HG03520 (cell line): ENCODE data around the gene SPON2.
"Not testable (repeated sequence)": the region's sequence is repeated elsewhere in the genome, so short reads cannot be mapped to it uniquely, and the experiment has no call there.

Source experiments
- ATAC-seq: cut with Tn5 transposase; IDR thresholded peaks from one replicate; pipeline ENCODE4 v1.9.1; 2021; ENCODE audit warnings: mild to moderate bottlenecking, moderate library complexity; ENCODE audit not compliant: unreplicated experiment

Gene SPON2

GRCh38 chr4:1152290-1152689, 20.1 kb downstream of the SPON2 start:
- no peak for ATAC-seq

DNA sequence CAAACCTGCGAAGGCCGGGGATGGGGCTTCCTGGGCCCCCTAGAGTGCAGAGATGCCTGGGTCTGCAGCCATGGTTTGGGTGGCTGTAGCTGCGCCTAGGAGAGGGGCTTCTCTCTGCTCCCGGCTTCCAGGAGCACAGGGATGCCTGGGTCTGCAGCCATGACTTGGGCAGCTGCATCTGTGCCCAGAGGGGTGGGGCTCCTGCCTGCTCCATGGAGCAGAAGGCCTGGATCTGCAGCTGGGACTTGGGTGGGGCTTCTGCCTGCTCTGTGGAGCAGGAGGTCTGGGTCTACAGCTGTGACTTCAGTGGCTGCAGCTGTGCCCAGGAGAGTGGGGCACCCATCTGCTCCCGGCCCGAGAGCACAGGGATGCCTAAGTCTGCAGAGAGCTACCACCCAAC, 20.8 kb downstream of the SPON2 start:
- no peak for ATAC-seq

DNA sequence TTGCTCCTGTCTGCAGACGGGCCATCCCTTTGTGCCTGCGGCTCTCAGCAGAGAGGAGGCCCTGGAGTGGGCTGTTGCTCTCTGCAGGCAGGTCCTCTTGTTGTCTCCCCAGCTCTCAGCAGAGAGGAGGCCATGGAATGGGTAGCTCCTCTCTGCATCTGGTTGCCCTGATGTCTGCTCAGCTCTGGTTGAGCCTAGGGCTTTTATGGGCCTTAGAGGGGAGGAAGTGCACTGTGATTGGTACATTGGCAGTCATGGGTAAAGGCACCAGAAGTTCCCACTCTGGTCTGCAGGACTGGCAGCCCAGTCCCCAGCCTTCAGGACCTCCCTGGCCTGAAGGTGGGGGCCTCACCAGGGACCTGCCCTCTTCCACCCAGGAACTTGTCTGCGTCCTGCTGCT, 21.5 kb downstream of the SPON2 start:
- no peak for ATAC-seq

- no peak for ATAC-seq
Observed at GRCh38 chr4:1139860-1140259, 32.5 kb downstream of the SPON2 start.

DNA sequence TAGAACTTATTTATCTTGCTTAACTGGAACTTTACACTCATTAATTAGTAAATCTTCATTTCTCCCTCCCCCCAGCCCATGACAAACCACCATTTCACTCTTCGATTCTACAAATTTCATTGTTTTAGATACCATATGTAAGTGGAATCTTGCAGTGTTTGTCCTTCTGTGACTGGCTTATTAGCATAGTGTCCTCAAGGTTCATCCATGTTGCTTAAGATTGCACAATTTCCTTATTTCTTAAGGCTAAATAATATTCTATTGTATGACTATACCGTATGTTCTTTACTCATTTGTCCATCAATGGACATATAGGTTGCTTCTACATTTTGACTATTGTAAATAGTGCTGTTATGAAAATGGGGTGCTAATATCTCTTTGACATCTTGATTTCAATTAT, 34.5 kb downstream of the SPON2 start:
- ATAC-seq, result no peak

- ATAC-seq, result no peak
Observed at GRCh38 chr4:1137063-1137776, 35.2 kb downstream of the SPON2 start.

DNA sequence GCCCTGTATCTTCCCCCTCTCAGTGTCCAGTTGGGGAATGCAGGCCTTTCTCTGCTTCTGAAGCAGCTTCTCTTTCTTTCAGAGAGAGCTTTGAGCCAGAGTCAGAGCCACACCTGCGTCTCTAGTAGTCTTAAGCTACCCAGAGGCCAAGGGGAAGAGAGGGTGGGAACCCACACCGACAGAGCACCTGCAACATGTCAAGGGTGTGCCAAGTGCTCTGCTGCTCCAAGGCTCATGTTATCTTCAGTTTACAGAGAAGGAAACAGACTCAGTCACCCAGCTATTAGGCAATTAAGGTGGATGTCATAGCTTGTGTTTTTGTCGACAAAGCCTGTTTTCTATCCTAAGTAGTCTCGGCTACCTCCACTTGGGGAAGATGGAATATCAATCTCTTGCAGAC, 36.3 kb downstream of the SPON2 start:
- no peak for ATAC-seq

GRCh38 chr4:1133033-1133432, 39.4 kb downstream of the SPON2 start:
- ATAC-seq, result no peak

GRCh38 chr4:1130316-1131186, 41.8 kb downstream of the SPON2 start:
- peak; percentile 86 for ATAC-seq

DNA sequence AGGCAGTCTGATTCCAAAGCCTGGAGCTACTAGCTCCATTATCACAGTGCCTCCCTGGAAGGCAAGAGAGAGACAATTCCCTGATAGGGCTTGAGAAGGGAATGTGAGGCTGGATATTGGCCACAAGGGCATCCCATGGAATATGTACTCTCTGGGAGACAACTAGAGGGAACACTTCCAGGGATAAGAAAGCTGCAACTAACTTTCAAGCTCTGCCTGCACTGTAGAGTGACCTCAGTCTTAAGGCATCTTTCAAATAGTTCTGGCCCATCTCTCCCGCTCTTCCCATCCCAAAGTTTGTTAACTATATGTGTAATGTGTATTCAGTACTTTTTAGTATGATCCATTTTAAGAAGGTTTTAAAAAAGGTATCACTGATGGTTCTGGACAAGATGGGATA, 45.9 kb downstream of the SPON2 start:
- no peak for ATAC-seq

DNA sequence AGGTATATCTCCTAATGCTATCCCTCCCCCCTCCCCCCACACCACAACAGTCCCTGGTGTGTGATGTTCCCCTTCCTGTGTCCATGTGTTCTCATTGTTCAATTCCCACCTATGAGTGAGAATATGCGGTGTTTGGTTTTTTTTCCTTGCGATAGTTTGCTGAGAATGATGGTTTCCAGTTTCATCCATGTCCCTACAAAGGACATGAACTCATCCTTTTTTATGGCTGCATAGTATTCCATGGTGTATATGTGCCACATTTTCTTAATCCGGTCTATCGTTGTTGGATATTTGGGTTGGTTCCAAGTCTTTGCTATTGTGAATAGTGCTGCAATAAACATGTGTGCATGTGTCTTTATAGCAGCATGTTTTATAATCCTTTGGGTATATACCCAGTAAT, 46.9 kb downstream of the SPON2 start:
- not testable (repeated sequence) for ATAC-seq

- ATAC-seq, result no peak
Observed at GRCh38 chr4:1124818-1125217, 47.6 kb downstream of the SPON2 start.

- ATAC-seq, result no peak
Observed at GRCh38 chr4:1122505-1122904, 49.9 kb downstream of the SPON2 start.
